ENCODE data around the gene ATP6V0D1. TPM values are rescaled to one million over a fixed set of nuclear protein-coding genes. Genes with fewer than 3 reads are reported as not detected.

The ATP6V0D1 gene
- polyA plus RNA-seq, 1 donor from 2014 or later: 188 TPM

- no peaks in the 10 kb centered on the region for H3K79me2 ChIP-seq (replicated peaks; ENCODE audit: insufficient read depth, low read length)
- no peak for TF ChIP-seq EP300 (conservative IDR thresholded peaks at IDR 0.05; ENCODE audit: poor library complexity, severe bottlenecking)
- no peak overlapping the region for H3K27ac ChIP-seq (ENCODE audit: low read length)
- H2AFZ ChIP-seq (ENCODE audit: low read depth, low read length): no peak overlapping the region
- H3K9ac ChIP-seq (ENCODE audit: low read length): no peak overlapping the region
- H3K4me2 ChIP-seq (ENCODE audit: low read length): no peak overlapping the region
- H3F3A ChIP-seq (ENCODE audit: insufficient read depth, low read length, poor library complexity, severe bottlenecking): no peaks in the 10 kb centered on the region
- H3K9me3 ChIP-seq (ENCODE audit: low read length): no peaks in the 10 kb centered on the region
- no peak overlapping the region for H3K4me3 ChIP-seq (ENCODE audit: low read length)
- H3K27me3 ChIP-seq (ENCODE audit: insufficient read depth, low read depth, low read length): peaks cover 7% of the 10 kb centered on the region
- H4K20me1 ChIP-seq (ENCODE audit: insufficient read depth): no peaks in the 10 kb centered on the region
- H3K9me2 ChIP-seq (ENCODE audit: insufficient read depth, low read length): no peaks in the 10 kb centered on the region
- no peaks in the 10 kb centered on the region for H3K36me3 ChIP-seq (ENCODE audit: insufficient read depth, low read length)
Measured at GRCh38 chr16:67436640-67437193, 44.2 kb downstream of the ATP6V0D1 start.

GRCh38 chr16:67435758-67436164 is 45.2 kb downstream of the ATP6V0D1 start:
- H3F3A ChIP-seq (ENCODE audit: insufficient read depth, low read length, poor library complexity, severe bottlenecking): no peaks in the 10 kb centered on the region
- H3K9me3 ChIP-seq (ENCODE audit: low read length): no peaks in the 10 kb centered on the region
- no peak overlapping the region for H3K9ac ChIP-seq (ENCODE audit: low read length)
- no peak for TF ChIP-seq RAD21 (conservative IDR thresholded peaks at IDR 0.05)
- TF ChIP-seq MXI1 (conservative IDR thresholded peaks at IDR 0.05; ENCODE audit: poor library complexity, severe bottlenecking): no peak
- no peak for TF ChIP-seq EZH2 (IDR thresholded peaks at IDR 0.05; ENCODE audit: borderline replicate concordance, insufficient read depth, low read length, poor library complexity, severe bottlenecking)
- TF ChIP-seq CTCF (IDR thresholded peaks at IDR 0.05; ENCODE audit: poor library complexity, severe bottlenecking): no peak
- TF ChIP-seq TAF1 (IDR thresholded peaks at IDR 0.05; ENCODE audit: low read depth): no peak
- no peak for TF ChIP-seq SMC3 (conservative IDR thresholded peaks at IDR 0.05; ENCODE audit: poor library complexity)
- TF ChIP-seq REST (IDR thresholded peaks at IDR 0.05; ENCODE audit: borderline replicate concordance): no peak
- no peak for TF ChIP-seq POLR2AphosphoS5 (IDR thresholded peaks at IDR 0.05)
- no peak for TF ChIP-seq EP300 (conservative IDR thresholded peaks at IDR 0.05; ENCODE audit: poor library complexity, severe bottlenecking)
- H2AFZ ChIP-seq (ENCODE audit: low read depth, low read length): no peak overlapping the region
- H3K36me3 ChIP-seq (ENCODE audit: insufficient read depth, low read length): no peaks in the 10 kb centered on the region
- H3K27me3 ChIP-seq (ENCODE audit: insufficient read depth, low read depth, low read length): peaks cover 11% of the 10 kb centered on the region
- no peak overlapping the region for H3K4me2 ChIP-seq (ENCODE audit: low read length)
- no peaks in the 10 kb centered on the region for H3K9me2 ChIP-seq (ENCODE audit: insufficient read depth, low read length)
- no peaks in the 10 kb centered on the region for H4K20me1 ChIP-seq (ENCODE audit: insufficient read depth)
- no peak overlapping the region for H3K4me3 ChIP-seq (ENCODE audit: low read length)
- H3K79me2 ChIP-seq (replicated peaks; ENCODE audit: insufficient read depth, low read length): no peaks in the 10 kb centered on the region
- no peak overlapping the region for H3K27ac ChIP-seq (ENCODE audit: low read length)
